ENCODE measurements around the gene MOB1A. TPM values are rescaled to one million over a fixed set of nuclear protein-coding genes. Genes with fewer than 3 reads are reported as not detected.
A peak's percentile ranks its signal among the peaks of the same experiment; 100 is the strongest.

Gene MOB1A
- total RNA-seq, 1 experiment from 2014 or later = 88.2 TPM

- no peak for TF ChIP-seq ZNF281 (CRISPR knock-in tag; IDR thresholded peaks at IDR 0.05)
- TF ChIP-seq SMAD3 (CRISPR knock-in tag; IDR thresholded peaks at IDR 0.05; ENCODE audit: borderline replicate concordance) = no peak
- no peak for TF ChIP-seq ZSCAN18 (CRISPR knock-in tag; IDR thresholded peaks at IDR 0.05)
- no peak for TF ChIP-seq ZNF416 (CRISPR knock-in tag; IDR thresholded peaks at IDR 0.05)
- no peak for TF ChIP-seq ZNF121 (CRISPR knock-in tag; IDR thresholded peaks at IDR 0.05)
Measured at GRCh38 chr2:74201196-74201595, 22.5 kb upstream of the MOB1A start (continued).

- Mint-ChIP-seq H3K27me3 (ENCODE audit: low read depth) (peaks cover 10% of the 10 kb centered on the region), H3K4me3 (peak overlapping the region; percentile 99), H3K9me3 (no peaks in the 10 kb centered on the region; the same call in 1 of the 2 replicates), H3K36me3 (peaks cover 21% of the 10 kb centered on the region), H3K27ac (peak overlapping the region; percentile 97), H3K4me1 (peaks cover 44% of the 10 kb centered on the region)
- ChIA-PET POLR2A (interaction anchor here (0.6 to 4.5 kb wide), 5 partner anchors 18 to 56 kb away, joined by 3 to 41 read pairs (median 4); partner anchors contain the start of gene MOB1A), CTCF (interaction anchor here (0.7 to 1.8 kb wide), 4 partner anchors 12 to 50 kb away, joined by 3 to 9 read pairs (median 4); no protein-coding TSS in a partner anchor)
- no peak for TF ChIP-seq GRHL2 (CRISPR knock-in tag; IDR thresholded peaks at IDR 0.05; ENCODE audit: insufficient replicate concordance, severe bottlenecking)
- no peak for TF ChIP-seq NR2C2 (CRISPR knock-in tag; IDR thresholded peaks at IDR 0.05)
- TF ChIP-seq, protein P1, sequence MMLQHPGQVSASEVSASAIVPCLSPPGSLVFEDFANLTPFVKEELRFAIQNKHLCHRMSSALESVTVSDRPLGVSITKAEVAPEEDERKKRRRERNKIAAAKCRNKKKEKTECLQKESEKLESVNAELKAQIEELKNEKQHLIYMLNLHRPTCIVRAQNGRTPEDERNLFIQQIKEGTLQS (CRISPR knock-in tag; conservative IDR thresholded peaks at IDR 0.05) = no peak
- TF ChIP-seq NFE2L1 (CRISPR knock-in tag; IDR thresholded peaks at IDR 0.05) = no peak
- no peak for TF ChIP-seq AFF4 (CRISPR knock-in tag; IDR thresholded peaks at IDR 0.05; ENCODE audit: borderline replicate concordance)
- TF ChIP-seq, protein P2, sequence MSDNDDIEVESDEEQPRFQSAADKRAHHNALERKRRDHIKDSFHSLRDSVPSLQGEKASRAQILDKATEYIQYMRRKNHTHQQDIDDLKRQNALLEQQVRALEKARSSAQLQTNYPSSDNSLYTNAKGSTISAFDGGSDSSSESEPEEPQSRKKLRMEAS (CRISPR knock-in tag; IDR thresholded peaks at IDR 0.05) = no peak
- TF ChIP-seq ZBTB21 (CRISPR knock-in tag; IDR thresholded peaks at IDR 0.05; ENCODE audit: borderline replicate concordance) = no peak
- TF ChIP-seq CREB1 (CRISPR knock-in tag; IDR thresholded peaks at IDR 0.05) = no peak
- TF ChIP-seq, protein P3, sequence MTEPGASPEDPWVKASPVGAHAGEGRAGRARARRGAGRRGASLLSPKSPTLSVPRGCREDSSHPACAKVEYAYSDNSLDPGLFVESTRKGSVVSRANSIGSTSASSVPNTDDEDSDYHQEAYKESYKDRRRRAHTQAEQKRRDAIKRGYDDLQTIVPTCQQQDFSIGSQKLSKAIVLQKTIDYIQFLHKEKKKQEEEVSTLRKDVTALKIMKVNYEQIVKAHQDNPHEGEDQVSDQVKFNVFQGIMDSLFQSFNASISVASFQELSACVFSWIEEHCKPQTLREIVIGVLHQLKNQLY (CRISPR knock-in tag; IDR thresholded peaks at IDR 0.05) = no peak
- TF ChIP-seq NFATC4 (CRISPR knock-in tag; IDR thresholded peaks at IDR 0.05) = peak; percentile 76
- 0 out of 2 replicates have a peak, but pooled peaks have one; percentile 20 for TF ChIP-seq ZNF671 (CRISPR knock-in tag; IDR thresholded peaks at IDR 0.05)
- TF ChIP-seq, protein P4, sequence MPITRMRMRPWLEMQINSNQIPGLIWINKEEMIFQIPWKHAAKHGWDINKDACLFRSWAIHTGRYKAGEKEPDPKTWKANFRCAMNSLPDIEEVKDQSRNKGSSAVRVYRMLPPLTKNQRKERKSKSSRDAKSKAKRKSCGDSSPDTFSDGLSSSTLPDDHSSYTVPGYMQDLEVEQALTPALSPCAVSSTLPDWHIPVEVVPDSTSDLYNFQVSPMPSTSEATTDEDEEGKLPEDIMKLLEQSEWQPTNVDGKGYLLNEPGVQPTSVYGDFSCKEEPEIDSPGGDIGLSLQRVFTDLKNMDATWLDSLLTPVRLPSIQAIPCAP (CRISPR knock-in tag; IDR thresholded peaks at IDR 0.05) = no peak
- ATAC-seq (no peak), DNase-seq (ENCODE audit: low spot score) (no peak)
Measured at GRCh38 chr2:74199871-74200305, 21.2 kb upstream of the MOB1A start.
